Gastrocnemius medialis (tissue), 4 donors: ENCODE measurements around the gene GPATCH2. TPM values are rescaled to one million over a fixed set of nuclear protein-coding genes. Genes with fewer than 3 reads are reported as not detected.

Experiments
- ATAC-seq, 2 donors: fragments of 150-250 bp; one replicate each; pipeline ENCODE4 v1.9.1; 2016
- DNase-seq, 2 donors: peaks; one replicate each; pipeline ENCODE4 v3.0.0-alpha.2; 2019
- H3K27ac ChIP-seq, 4 donors: fragments of 200-600 bp; sonication (generic); 1 replicate in 1 of 4; 2 replicates in 3 of 4; pipeline ENCODE4 v1.5.1; 2016 to 2018; ENCODE audit warnings: mild to moderate bottlenecking in 2 of 4, moderate library complexity in 1 of 4
- H3K27me3 ChIP-seq, 3 donors: fragments of 200-600 bp; sonication (generic) in 2 of 3; 1 replicate in 1 of 3; 2 replicates in 2 of 3; pipeline versions ENCODE4 v1.5.1 to v1.6.0; 2016 to 2019; ENCODE audit warnings: mild to moderate bottlenecking in 1 of 3, moderate library complexity in 1 of 3
- H3K36me3 ChIP-seq, 2 donors: fragments of 200-600 bp; sonication (generic) in 1 of 2; one replicate each; pipeline ENCODE4 v1.5.1; 2017 to 2018
- H3K4me1 ChIP-seq, 2 donors: fragments of 200-600 bp; sonication (generic) in 1 of 2; one replicate each; pipeline ENCODE4 v1.5.1; 2016 to 2017; ENCODE audit warnings: mild to moderate bottlenecking in 2 of 2
- H3K4me3 ChIP-seq, 4 donors: fragments of 200-600 bp; sonication (generic) in 3 of 4; 1 replicate in 1 of 4; 2 replicates in 3 of 4; pipeline ENCODE4 v1.5.1; 2016 to 2019; ENCODE audit warnings: mild to moderate bottlenecking in 2 of 4
- H3K9me3 ChIP-seq, 3 donors: fragments of 200-600 bp; sonication (generic) in 2 of 3; 1 replicate in 1 of 3; 2 replicates in 2 of 3; pipeline ENCODE4 v1.5.1; 2016 to 2019
- POLR2A ChIP-seq, 2 donors: fragments of 450-650 bp; IDR thresholded peaks; one replicate each; pipeline ENCODE4 v1.6.1; 2017; ENCODE audit warnings: antibody characterized with exemption in 2 of 2, mild to moderate bottlenecking in 2 of 2, moderate library complexity in 2 of 2
- in situ Hi-C, 4 donors: fragments of 200-750 bp; cut with MboI; loops; one replicate each; pipeline versions ENCODE4 v1.15.0 to v1.8.0; 2017; ENCODE audit warnings: low sequenced_read_pairs in 4 of 4
- intact Hi-C: fragments of 100-400 bp; cut with DNase I; formaldehyde crosslinking; loops from one replicate; pipeline ENCODE4 v1.15.1; 2023; ENCODE audit warnings: low total_unique reads
- total RNA-seq, 4 donors: library from RNA; depleted of rRNA; stranded (reverse); fragments of >200 nt; gene quantifications; one replicate each; pipeline versions ENCODE4 v1.1.0 to v1.2.3, GENCODE V29; 2016
- TF ChIP-seq, protein P1 (sequence below), 5 experiments: fragments of 450-650 bp in 3 of 5; fragments of 200-600 bp in 2 of 5; sonication (generic) in 2 of 5; IDR thresholded peaks in 4 of 5; conservative IDR thresholded peaks in 1 of 5; 1 replicate in 4 of 5; 2 replicates in 1 of 5; pipeline ENCODE4 v1.5.1; 2016 to 2019; ENCODE audit warnings: antibody characterized with exemption in 5 of 5, mild to moderate bottlenecking in 3 of 5, moderate library complexity in 3 of 5

The GPATCH2 gene
- total RNA-seq, 4 donors from 2014 or later = 3.6 to 9.3 (median 6.9) TPM

DNA sequence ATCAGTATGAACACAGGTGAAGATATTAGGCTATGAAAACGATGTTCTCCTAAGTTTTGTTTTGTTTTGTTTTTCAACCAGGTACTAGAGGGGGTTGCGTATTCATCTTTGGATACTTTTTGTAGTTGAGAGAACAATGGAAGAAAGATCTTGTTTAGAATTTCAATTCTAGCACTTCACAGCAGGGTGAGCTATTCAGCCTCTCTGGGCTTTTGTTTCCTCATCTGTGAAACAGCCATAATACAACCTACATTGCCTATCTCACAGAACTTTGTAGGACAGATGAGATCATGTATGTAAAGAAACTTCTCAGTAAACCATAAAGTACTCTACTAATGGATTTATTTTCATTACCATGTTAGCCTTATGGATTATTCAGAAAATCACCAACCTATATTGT lies 199.5 kb downstream of the GPATCH2 start:
- ATAC-seq = no peak
- Histone ChIP-seq H3K27me3 (no peaks in the 10 kb centered on the region), H3K4me3 (no peak overlapping the region), H3K9me3 (no peaks in the 10 kb centered on the region), H3K27ac (no peak overlapping the region), H3K36me3 (no peaks in the 10 kb centered on the region), H3K4me1 (no peaks in the 10 kb centered on the region)
- DNase-seq = no peak
- intact Hi-C loops = no loop called here
- in situ Hi-C loops = no loop called here
- no peak for TF ChIP-seq POLR2A (IDR thresholded peaks at IDR 0.05)
- TF ChIP-seq, protein P1, sequence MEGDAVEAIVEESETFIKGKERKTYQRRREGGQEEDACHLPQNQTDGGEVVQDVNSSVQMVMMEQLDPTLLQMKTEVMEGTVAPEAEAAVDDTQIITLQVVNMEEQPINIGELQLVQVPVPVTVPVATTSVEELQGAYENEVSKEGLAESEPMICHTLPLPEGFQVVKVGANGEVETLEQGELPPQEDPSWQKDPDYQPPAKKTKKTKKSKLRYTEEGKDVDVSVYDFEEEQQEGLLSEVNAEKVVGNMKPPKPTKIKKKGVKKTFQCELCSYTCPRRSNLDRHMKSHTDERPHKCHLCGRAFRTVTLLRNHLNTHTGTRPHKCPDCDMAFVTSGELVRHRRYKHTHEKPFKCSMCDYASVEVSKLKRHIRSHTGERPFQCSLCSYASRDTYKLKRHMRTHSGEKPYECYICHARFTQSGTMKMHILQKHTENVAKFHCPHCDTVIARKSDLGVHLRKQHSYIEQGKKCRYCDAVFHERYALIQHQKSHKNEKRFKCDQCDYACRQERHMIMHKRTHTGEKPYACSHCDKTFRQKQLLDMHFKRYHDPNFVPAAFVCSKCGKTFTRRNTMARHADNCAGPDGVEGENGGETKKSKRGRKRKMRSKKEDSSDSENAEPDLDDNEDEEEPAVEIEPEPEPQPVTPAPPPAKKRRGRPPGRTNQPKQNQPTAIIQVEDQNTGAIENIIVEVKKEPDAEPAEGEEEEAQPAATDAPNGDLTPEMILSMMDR (IDR thresholded peaks at IDR 0.05 in 4 of 5, conservative IDR thresholded peaks at IDR 0.05 in 1 of 5) = no peak

DNA sequence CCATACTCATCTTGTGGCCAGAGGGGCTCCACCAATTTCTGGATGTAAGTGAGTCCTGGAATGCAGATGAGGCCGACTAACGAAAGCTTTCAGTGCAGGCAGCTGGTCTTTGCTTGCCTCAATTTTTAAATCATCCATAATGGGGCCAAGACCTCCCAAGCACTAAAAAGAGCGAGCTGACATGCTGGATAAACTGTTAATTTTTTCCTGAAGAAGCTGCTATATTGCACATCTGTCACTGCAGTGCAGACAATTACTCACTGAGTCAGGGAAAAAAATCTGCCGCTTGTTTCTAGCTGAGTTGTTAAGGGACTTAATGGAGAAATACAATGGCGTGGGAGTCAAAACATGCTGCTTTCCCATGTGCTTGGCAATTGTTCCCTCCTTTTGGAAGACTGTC lies 205.5 kb downstream of the GPATCH2 start:
- TF ChIP-seq, protein P1 (IDR thresholded peaks at IDR 0.05 in 4 of 5, conservative IDR thresholded peaks at IDR 0.05 in 1 of 5) = no peak
- TF ChIP-seq POLR2A (IDR thresholded peaks at IDR 0.05) = no peak
- Histone ChIP-seq H3K9me3 (no peaks in the 10 kb centered on the region), H3K36me3 (no peaks in the 10 kb centered on the region), H3K4me1 (no peaks in the 10 kb centered on the region), H3K27ac (no peak overlapping the region), H3K4me3 (no peak overlapping the region), H3K27me3 (no peaks in the 10 kb centered on the region)
- no peak for ATAC-seq
- no peak for DNase-seq
- in situ Hi-C loops = no loop called here
- intact Hi-C loops = no loop called here

DNA sequence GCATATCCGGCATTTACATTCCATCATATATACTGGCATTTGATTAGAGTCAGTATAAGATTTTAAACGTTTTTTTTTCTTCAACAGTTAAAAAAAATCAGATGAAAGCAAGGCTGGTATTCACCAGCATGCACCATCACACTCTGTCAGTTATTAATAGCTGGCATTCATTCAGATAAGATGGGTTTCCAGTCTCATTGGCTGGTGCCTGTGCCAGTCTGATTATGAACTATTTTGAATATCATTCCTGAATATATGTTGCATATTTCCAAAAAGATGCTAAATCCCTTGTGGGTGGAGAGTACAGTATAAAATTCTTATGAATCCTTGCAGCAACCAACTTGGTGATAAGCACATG lies 211.7 kb downstream of the GPATCH2 start:
- Histone ChIP-seq H3K9me3 (no peaks in the 10 kb centered on the region), H3K27me3 (no peaks in the 10 kb centered on the region), H3K4me3 (no peak overlapping the region), H3K4me1 (no peaks in the 10 kb centered on the region), H3K27ac (no peak overlapping the region), H3K36me3 (no peaks in the 10 kb centered on the region)
- ATAC-seq = no peak
- in situ Hi-C loops (no loop called here), intact Hi-C loops (no loop called here)
- no peak for DNase-seq
- TF ChIP-seq, protein P1 (IDR thresholded peaks at IDR 0.05 in 4 of 5, conservative IDR thresholded peaks at IDR 0.05 in 1 of 5) = no peak
- no peak for TF ChIP-seq POLR2A (IDR thresholded peaks at IDR 0.05)

DNA sequence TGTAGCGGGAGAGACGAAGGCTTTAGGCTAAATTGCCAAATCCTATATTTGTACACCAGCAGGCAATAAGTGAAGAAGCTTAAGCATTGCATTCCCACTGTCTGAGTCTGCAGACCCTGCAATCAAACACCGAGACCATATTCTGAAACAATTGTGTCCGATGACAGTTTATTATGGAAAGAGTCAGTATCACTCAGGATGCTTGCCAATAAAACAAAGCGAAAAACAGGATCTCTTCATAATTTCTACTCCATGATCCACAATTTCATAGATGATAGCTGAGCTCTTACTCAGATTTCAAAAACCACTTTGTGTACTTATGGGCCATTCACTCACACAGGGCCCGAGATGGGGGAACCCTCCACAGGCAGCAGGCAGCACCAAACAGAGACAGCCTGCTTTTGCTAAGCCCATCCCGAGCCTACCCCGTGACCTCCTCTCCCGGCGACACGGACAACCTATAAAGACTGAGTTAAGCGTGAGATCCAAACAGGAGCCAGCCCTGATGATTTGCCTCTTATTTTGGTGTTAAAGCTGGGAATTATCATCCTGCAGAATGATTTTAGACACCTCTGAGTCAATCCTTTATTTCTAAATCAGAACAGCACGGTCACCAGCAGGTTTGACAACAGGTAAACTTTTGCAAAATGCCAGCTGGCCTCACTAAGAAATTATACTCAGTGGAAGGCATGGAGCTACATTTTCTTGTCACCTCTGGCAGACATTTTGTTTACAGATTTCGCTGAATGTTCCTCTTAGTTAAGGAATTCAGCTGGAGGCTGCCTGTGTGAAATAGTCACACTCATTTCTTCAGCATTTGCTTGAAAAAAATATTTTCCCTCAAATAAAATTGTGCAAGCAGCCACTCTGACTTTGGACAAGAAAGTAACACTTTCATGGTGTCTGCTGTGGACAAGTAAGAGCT lies 212.4 kb downstream of the GPATCH2 start:
- in situ Hi-C loops (no loop called here), intact Hi-C loops (no loop called here)
- H3K4me1 ChIP-seq = no peaks in the 10 kb centered on the region
- DNase-seq = no peak
- H3K9me3 ChIP-seq = no peaks in the 10 kb centered on the region
- no peaks in the 10 kb centered on the region for H3K36me3 ChIP-seq
- no peaks in the 10 kb centered on the region for H3K27me3 ChIP-seq
- ATAC-seq = no peak
- TF ChIP-seq, protein P1 (IDR thresholded peaks at IDR 0.05 in 4 of 5, conservative IDR thresholded peaks at IDR 0.05 in 1 of 5) = no peak
- TF ChIP-seq POLR2A (IDR thresholded peaks at IDR 0.05) = no peak
- no peak overlapping the region for H3K4me3 ChIP-seq
- H3K27ac ChIP-seq = no peak overlapping the region
